K562 (cell line): ENCODE data around the gene PHF1. TPM values are rescaled to one million over a fixed set of nuclear protein-coding genes. Genes with fewer than 3 reads are reported as not detected.
A peak's percentile ranks its signal among the peaks of the same experiment; 100 is the strongest.

Source experiments
- ARNT ChIP-seq, 2 experiments: fragments of 450-650 bp; IDR thresholded peaks; 2 replicates each; pipeline ENCODE4 v1.6.1; 2016; ENCODE audit warnings: mild to moderate bottlenecking in 1 of 2
- CXXC5 ChIP-seq: fragments of 250-450 bp; sonication (Bioruptor Pico); IDR thresholded peaks from 2 replicates; pipeline ENCODE4 v1.8.0; 2022; ENCODE audit warnings: inconsistent platforms, mild to moderate bottlenecking, moderate library complexity
- ERF ChIP-seq: fragments of 450-650 bp; formaldehyde crosslinking; IDR thresholded peaks from 2 replicates; pipeline ENCODE4 v1.4.0; 2020; ENCODE audit warnings: mild to moderate bottlenecking, mixed read lengths
- FOXO4 ChIP-seq: fragments of 450-650 bp; formaldehyde crosslinking; IDR thresholded peaks from 2 replicates; pipeline ENCODE4 v1.4.0; 2020; ENCODE audit warnings: mild to moderate bottlenecking, moderate library complexity
- HMGN3 ChIP-seq: IDR thresholded peaks from 2 replicates; pipeline ENCODE4 v1.6.1; 2011; ENCODE audit warnings: borderline replicate concordance, low read depth, mild to moderate bottlenecking, mixed read lengths, low read length; ENCODE audit not compliant: insufficient read length; ENCODE audit errors: extremely low read depth
- L3MBTL2 ChIP-seq: fragments of 450-650 bp; IDR thresholded peaks from 2 replicates; pipeline ENCODE4 v1.6.1; 2016; ENCODE audit warnings: mild to moderate bottlenecking, moderate library complexity
- NUFIP1 ChIP-seq: fragments of 450-650 bp; IDR thresholded peaks from 2 replicates; pipeline ENCODE4 v1.6.1; 2018; ENCODE audit not compliant: partially characterized antibody
- OTX1 ChIP-seq: fragments of 450-650 bp; formaldehyde crosslinking; IDR thresholded peaks from 2 replicates; pipeline ENCODE4 v1.4.0; 2022; ENCODE audit warnings: mild to moderate bottlenecking
- POLR2AphosphoS5 ChIP-seq: IDR thresholded peaks from 2 replicates; pipeline ENCODE4 v1.6.1; 2011; ENCODE audit warnings: mild to moderate bottlenecking, low read depth, low read length, moderate library complexity; ENCODE audit not compliant: control insufficient read depth, insufficient read depth
- RFX1 ChIP-seq: fragments of 450-650 bp; IDR thresholded peaks from 2 replicates; pipeline ENCODE4 v1.6.1; 2016; ENCODE audit warnings: mild to moderate bottlenecking, moderate library complexity
- TAL1 ChIP-seq: fragments of 450-650 bp; IDR thresholded peaks from 2 replicates; pipeline ENCODE4 v1.6.1; 2016; ENCODE audit warnings: mild to moderate bottlenecking
- ZNF3 ChIP-seq: fragments of 250-450 bp; sonication (Bioruptor Pico); IDR thresholded peaks from 2 replicates; pipeline ENCODE4 v1.5.0; 2021; ENCODE audit warnings: mild to moderate bottlenecking, moderate library complexity
- ZNF347 ChIP-seq: fragments of 450-650 bp; formaldehyde crosslinking; IDR thresholded peaks from 2 replicates; pipeline ENCODE4 v1.4.0; 2020; ENCODE audit warnings: low read depth, mild to moderate bottlenecking, moderate library complexity
- ZNF583 ChIP-seq: fragments of 250-450 bp; sonication (Bioruptor Pico); IDR thresholded peaks from 2 replicates; pipeline ENCODE4 v1.4.0; 2020
- polyA plus RNA-seq, 8 experiments: library from polyadenylated mRNA; depleted of rRNA in 4 of 8; stranded (reverse) in 5 of 8; unstranded in 3 of 8; fragments of >200 nt; fragmentation: Nextera tagmentation in 2 of 8; fragmentation: Illumina TruSeq in 1 of 8; extraction: Ambion mirVana in 2 of 8; extraction: Trizol in 1 of 8; gene quantifications; 2 replicates each; pipeline versions ENCODE4 v1.2.1 to v1.2.3, GENCODE V29; 2011 to 2014; ENCODE audit warnings: inconsistent platforms in 1 of 8, missing spikeins in 1 of 8
- total RNA-seq, 7 experiments: library from RNA; depleted of rRNA in 6 of 7; stranded (reverse); fragments of >200 nt in 6 of 7; fragmentation: Illumina TruSeq in 2 of 7; extraction: Trizol in 2 of 7; gene quantifications; 2 replicates each; pipeline versions ENCODE4 v1.2.1 to v1.2.3, GENCODE V29; 2011 to 2021; ENCODE audit warnings: low replicate concordance in 1 of 7
- TF ChIP-seq, protein P1 (sequence below), 3 experiments: fragments of 200-800 bp in 1 of 3; fragments of 250-450 bp in 1 of 3; fragments of 450-650 bp in 1 of 3; sonication (Bioruptor Pico) in 1 of 3; sonication (Bioruptor generic) in 1 of 3; formaldehyde crosslinking in 1 of 3; IDR thresholded peaks; 2 replicates each; pipeline versions ENCODE4 v1.6.1 to v1.8.0; 2016 to 2022; ENCODE audit warnings: mild to moderate bottlenecking in 2 of 3, missing genetic modification characterization in 2 of 3, missing compliant biosample characterization in 1 of 3, moderate library complexity in 1 of 3
- TF ChIP-seq, protein P2 (sequence below): IDR thresholded peaks from 3 replicates; pipeline ENCODE4 v1.6.1; 2011; ENCODE audit warnings: borderline replicate concordance, mild to moderate bottlenecking; ENCODE audit not compliant: insufficient read length, insufficient read depth
- TF ChIP-seq, protein P3 (sequence below), 2 experiments: fragments of 450-650 bp; IDR thresholded peaks; 2 replicates each; pipeline ENCODE4 v1.6.1; 2018; ENCODE audit warnings: mild to moderate bottlenecking in 2 of 2, low read depth in 1 of 2; ENCODE audit not compliant: partially characterized antibody in 2 of 2

The PHF1 gene
- total and polyA plus RNA-seq, 9 of the 15 experiments (the other 6 are each of a cell fraction or from before 2014, with no cell fraction given) = 3.7 to 64.2 (median 33.7) TPM

GRCh38 chr6:33417903-33418689, 7.3 kb downstream of the PHF1 start, which contains the start of gene CUTA (continued):
- TF ChIP-seq, protein P1, sequence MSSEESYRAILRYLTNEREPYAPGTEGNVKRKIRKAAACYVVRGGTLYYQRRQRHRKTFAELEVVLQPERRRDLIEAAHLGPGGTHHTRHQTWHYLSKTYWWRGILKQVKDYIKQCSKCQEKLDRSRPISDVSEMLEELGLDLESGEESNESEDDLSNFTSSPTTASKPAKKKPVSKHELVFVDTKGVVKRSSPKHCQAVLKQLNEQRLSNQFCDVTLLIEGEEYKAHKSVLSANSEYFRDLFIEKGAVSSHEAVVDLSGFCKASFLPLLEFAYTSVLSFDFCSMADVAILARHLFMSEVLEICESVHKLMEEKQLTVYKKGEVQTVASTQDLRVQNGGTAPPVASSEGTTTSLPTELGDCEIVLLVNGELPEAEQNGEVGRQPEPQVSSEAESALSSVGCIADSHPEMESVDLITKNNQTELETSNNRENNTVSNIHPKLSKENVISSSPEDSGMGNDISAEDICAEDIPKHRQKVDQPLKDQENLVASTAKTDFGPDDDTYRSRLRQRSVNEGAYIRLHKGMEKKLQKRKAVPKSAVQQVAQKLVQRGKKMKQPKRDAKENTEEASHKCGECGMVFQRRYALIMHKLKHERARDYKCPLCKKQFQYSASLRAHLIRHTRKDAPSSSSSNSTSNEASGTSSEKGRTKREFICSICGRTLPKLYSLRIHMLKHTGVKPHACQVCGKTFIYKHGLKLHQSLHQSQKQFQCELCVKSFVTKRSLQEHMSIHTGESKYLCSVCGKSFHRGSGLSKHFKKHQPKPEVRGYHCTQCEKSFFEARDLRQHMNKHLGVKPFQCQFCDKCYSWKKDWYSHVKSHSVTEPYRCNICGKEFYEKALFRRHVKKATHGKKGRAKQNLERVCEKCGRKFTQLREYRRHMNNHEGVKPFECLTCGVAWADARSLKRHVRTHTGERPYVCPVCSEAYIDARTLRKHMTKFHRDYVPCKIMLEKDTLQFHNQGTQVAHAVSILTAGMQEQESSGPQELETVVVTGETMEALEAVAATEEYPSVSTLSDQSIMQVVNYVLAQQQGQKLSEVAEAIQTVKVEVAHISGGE (CRISPR knock-in tag; IDR thresholded peaks at IDR 0.05) = peak in 1 of 3 experiments; percentile 87; a peak in 2 of 6 replicates
- TF ChIP-seq POLR2AphosphoS5 = peak; percentile 68
- TF ChIP-seq OTX1 (CRISPR knock-in tag) = no peak; the same call in 1 of the 2 replicates
- TF ChIP-seq ZNF347 (CRISPR knock-in tag) = no peak
- peak; percentile 100 for TF ChIP-seq CXXC5 (CRISPR knock-in tag)
- no peak for TF ChIP-seq ZNF3 (CRISPR knock-in tag)
- peak; percentile 91 for TF ChIP-seq HMGN3
- peak; percentile 51; the same call in 1 of the 2 replicates for TF ChIP-seq RFX1
- TF ChIP-seq, protein P2, sequence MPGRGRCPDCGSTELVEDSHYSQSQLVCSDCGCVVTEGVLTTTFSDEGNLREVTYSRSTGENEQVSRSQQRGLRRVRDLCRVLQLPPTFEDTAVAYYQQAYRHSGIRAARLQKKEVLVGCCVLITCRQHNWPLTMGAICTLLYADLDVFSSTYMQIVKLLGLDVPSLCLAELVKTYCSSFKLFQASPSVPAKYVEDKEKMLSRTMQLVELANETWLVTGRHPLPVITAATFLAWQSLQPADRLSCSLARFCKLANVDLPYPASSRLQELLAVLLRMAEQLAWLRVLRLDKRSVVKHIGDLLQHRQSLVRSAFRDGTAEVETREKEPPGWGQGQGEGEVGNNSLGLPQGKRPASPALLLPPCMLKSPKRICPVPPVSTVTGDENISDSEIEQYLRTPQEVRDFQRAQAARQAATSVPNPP = no peak
- TF ChIP-seq ARNT (IDR thresholded peaks at IDR 0.05) = peak in 1 of 2 experiments; percentile 56; a peak in 2 of 4 replicates
- no peak for TF ChIP-seq TAL1
- TF ChIP-seq ERF (CRISPR knock-in tag) = no peak
- peak; percentile 60 for TF ChIP-seq ZNF583
- peak; percentile 84; the same call in 1 of the 2 replicates for TF ChIP-seq FOXO4 (CRISPR knock-in tag)
- peak; percentile 99 for TF ChIP-seq L3MBTL2
- TF ChIP-seq NUFIP1 = peak; percentile 62
- TF ChIP-seq, protein P3, sequence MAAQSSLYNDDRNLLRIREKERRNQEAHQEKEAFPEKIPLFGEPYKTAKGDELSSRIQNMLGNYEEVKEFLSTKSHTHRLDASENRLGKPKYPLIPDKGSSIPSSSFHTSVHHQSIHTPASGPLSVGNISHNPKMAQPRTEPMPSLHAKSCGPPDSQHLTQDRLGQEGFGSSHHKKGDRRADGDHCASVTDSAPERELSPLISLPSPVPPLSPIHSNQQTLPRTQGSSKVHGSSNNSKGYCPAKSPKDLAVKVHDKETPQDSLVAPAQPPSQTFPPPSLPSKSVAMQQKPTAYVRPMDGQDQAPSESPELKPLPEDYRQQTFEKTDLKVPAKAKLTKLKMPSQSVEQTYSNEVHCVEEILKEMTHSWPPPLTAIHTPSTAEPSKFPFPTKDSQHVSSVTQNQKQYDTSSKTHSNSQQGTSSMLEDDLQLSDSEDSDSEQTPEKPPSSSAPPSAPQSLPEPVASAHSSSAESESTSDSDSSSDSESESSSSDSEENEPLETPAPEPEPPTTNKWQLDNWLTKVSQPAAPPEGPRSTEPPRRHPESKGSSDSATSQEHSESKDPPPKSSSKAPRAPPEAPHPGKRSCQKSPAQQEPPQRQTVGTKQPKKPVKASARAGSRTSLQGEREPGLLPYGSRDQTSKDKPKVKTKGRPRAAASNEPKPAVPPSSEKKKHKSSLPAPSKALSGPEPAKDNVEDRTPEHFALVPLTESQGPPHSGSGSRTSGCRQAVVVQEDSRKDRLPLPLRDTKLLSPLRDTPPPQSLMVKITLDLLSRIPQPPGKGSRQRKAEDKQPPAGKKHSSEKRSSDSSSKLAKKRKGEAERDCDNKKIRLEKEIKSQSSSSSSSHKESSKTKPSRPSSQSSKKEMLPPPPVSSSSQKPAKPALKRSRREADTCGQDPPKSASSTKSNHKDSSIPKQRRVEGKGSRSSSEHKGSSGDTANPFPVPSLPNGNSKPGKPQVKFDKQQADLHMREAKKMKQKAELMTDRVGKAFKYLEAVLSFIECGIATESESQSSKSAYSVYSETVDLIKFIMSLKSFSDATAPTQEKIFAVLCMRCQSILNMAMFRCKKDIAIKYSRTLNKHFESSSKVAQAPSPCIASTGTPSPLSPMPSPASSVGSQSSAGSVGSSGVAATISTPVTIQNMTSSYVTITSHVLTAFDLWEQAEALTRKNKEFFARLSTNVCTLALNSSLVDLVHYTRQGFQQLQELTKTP (IDR thresholded peaks at IDR 0.05; ENCODE audit: low read depth in 1 of 2, partially characterized antibody in 2 of 2) = peak in 1 of 2 experiments; percentile 21
